GM19193 (cell line): ENCODE results near the gene DHRS3.

Experiments
- POLR2A ChIP-seq: IDR thresholded peaks from 4 replicates; pipeline ENCODE4 v1.6.1; 2011; ENCODE audit not compliant: insufficient read depth, insufficient read length; ENCODE audit errors: extremely low read depth

The DHRS3 gene

DNA sequence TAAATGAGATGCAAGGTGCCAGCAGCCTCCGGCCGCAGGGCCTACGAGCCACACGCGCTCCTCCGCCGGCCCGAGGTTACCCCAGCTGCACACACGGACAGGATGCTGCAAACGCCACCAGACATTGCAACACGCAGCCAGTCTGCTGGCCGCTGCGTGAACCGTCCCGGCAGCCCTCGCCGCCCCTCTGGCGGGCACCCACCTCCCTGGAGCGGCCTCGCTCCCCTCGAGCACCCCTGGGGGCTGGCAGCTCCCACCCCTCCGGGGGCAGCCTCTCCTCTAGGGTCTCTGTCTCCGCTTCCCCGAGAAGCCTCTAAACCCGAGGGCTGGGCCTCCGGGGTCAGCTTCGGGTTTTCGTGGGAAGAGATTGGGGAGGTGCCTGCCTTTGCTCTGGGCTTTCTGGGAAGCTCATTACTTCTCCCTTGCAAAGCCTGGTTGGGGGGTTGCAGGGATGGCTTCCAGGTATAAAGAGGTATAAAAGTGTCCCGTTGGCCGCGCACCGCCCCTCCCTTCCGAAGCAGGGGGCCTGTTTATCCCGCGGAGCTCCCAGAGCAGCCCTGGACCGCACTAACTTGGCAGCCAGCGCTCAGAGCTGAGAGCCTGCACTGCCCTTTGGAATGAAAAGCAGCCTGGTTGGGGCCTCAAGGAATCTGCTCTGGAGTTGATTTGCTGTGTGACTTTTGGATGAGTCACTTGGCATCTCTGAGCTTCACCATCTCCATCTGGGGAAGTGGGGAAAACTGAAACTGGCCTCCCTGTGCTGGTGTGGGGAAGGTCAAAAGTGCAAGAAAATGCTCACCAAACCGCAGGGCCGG is 21.8 kb downstream of the DHRS3 start:
- no peak for TF ChIP-seq POLR2A

DNA sequence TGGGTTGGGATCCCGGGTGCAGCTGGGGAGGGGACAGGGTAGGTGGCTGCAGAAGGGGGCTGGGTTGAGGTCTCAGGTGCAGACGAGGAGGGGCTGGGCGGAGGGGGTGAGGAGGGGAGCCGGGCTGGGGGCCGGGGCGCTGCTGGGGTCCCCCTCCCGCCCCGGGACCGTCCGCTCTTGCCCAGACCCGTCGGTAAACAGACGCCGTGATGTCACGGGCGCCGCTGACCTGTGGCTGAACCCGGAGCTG is 22.3 kb downstream of the DHRS3 start:
- TF ChIP-seq POLR2A, result no peak

DNA sequence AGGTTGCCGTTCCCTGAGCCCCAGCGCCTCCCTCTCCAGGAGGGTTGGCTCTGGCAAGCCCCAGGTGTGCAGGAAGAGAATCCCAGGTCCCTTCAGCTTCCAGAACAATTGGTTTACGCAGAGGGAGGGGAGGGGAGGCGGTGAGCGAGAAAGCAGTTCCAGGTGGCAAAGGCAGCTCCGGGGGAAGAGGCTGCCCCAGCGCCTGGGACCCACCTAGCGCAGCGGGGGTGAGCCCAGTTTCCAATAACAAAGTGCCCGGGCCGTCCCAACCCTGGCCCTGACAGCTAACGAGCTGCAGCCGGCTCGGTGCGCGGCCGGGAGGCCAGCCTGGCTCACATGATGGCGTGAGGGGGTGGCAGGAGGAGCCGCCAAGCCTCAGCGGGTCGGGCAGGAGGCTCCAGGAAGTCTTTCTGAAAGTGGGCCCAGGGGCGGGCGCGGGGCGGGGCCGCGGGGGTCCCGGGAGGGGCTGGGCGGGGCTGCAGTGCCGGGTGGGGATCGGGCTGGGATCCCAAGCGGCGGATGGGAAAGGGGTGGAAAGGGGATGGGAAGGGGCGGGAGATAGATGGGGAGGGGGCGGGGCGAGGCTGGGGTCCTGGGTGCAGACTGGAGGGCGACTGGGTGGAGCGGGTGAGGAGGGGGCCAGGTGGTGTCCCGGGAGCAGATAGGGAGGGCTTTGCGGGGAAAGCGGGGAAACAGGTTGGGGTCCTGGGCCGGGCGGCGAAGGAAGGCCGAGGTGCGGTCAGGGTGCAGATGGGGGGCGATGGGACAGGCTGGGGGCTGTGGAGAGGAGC is 22.8 kb downstream of the DHRS3 start:
- TF ChIP-seq POLR2A, result no peak

DNA sequence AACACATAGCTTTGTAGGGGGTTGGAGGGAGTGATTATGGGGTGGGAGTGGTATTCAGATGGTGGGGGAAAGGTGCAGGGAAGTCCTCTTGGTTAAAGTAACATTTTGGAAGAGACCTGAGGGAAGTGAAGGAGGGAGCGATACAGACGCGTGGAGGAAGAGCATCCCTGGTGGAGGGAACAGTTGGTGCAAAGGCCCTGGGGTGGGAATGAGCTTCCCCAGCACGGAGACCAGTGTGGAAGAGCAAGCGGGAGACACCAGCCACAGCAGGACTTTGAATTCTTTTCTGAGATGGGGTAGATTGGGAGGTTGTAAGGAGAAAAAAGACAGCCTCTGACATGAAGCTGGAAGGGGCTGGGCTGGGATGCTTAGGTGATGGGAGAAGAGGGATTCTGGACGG is 23.5 kb downstream of the DHRS3 start:
- no peak for TF ChIP-seq POLR2A

DNA sequence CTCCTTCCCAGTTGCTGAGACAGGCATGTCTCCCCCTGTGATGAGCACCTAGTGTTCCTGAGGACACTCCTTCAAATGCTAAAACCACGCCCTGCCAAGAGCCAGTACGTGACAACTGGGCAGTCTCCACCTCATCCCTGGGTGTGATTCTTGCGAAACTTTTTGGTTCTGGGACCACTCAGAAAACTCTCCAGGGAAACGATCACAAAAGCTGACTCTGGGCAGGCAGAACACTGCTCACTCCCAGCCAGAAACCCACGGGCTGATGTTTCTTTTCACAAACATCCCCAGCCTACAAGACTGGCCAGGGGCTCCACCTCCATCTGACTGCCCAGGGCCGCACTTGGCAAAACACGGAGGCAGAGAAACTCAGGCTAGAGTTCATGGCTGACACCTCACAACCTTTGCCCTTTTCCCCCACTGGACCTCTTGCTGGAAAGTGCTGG is 24.4 kb downstream of the DHRS3 start:
- TF ChIP-seq POLR2A, result no peak

DNA sequence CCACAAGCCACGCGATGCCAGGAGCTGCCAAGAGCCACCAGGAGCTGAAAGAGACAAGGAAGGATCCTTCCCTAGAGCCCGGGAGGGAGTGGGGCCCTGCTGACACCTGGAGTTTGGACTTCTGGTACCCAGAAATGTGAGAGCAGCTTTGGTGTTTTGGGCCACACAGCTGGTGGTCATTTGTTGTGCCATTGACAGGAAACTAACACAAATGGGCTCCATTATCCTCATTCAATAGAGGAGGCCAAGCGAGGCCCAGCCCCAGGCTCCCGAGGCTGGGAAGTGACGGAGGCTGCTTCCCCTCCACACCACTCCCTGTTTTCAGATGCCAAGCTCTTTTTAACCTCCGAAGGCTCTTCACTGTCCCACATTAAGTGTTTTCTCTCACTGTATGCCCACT is 25.5 kb downstream of the DHRS3 start:
- no peak for TF ChIP-seq POLR2A

DNA sequence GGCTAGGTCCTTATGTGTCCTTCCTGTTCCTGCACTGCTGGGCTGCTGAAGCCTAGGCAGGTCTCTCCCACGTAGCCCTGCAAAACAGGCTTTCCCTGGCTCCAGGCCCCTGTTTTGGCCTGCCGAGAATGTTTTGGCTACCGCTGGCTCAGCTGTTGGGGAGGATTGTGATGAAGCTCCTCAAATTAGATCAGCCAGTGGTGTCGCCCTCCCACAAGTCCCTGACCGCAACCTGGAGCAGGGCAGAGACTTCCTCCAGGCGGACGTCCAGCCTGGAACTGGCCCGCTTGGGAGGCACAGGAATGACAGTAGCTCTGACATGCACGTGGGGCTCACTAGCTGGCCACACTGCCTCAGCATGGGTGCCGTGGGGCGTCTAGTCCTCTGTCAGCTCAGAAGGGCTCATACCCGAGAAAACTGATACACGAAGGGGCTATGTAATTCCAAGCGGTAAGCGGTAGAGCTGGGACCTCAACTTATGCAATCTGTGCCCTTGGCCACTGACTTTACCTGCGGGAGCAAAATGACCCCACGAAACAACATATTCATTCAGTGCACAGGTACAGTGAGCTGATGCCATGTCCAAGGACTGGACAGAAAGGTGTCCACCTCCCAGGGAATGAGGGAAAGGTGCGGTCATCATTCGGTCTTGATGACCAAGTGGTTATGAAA is 26.6 kb downstream of the DHRS3 start:
- no peak for TF ChIP-seq POLR2A

DNA sequence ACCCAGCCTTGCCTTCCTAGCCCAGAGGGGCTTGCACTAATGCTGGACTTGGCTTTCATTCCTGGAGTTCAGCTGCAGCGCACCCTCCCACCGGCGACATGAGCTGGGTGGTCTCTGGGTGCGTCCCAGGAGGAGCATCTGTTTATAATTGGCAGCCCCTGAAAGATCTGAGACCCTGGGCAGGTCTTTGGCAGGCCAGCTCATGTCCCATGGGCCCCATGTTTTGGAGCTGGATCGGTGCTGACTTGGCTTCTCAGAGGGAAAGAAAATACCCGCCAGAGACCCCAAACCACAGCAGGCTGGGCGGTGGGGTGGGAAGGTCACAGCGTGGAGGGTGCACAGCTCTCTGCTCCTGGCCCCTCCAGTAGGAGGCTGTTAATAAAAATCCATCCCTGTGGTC is 29.3 kb downstream of the DHRS3 start:
- no peak for TF ChIP-seq POLR2A

DNA sequence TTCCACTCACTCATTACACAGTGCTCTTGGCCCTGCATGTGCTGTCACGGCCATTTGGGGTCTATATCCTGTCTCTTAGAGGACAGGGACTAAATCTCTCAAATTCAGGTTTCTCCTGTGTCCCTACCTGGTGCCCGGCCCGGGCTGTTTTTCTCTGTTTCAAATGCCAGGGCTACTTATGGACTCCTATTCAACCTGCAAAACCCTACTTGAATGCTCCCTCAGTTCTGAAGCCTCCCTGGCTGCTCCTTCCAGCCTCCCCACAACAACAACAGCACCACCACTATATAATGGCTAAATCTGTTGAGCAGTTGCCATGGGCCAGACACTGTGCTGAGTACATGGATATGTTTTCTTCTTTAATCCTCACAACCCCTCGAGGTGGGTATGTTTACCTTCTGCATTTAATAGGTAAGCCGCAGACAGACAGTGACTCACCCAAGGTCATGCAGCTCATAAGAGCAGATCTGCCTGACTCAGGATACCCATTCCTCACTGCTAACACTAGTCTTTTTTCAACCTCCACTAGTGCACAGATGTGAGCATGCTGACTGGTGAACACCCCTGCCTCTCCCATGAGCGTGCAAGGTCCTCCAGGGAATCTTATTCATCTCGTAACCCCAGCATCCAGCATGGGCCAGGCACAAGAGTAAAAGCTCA is 29.9 kb downstream of the DHRS3 start:
- TF ChIP-seq POLR2A, result no peak

DNA sequence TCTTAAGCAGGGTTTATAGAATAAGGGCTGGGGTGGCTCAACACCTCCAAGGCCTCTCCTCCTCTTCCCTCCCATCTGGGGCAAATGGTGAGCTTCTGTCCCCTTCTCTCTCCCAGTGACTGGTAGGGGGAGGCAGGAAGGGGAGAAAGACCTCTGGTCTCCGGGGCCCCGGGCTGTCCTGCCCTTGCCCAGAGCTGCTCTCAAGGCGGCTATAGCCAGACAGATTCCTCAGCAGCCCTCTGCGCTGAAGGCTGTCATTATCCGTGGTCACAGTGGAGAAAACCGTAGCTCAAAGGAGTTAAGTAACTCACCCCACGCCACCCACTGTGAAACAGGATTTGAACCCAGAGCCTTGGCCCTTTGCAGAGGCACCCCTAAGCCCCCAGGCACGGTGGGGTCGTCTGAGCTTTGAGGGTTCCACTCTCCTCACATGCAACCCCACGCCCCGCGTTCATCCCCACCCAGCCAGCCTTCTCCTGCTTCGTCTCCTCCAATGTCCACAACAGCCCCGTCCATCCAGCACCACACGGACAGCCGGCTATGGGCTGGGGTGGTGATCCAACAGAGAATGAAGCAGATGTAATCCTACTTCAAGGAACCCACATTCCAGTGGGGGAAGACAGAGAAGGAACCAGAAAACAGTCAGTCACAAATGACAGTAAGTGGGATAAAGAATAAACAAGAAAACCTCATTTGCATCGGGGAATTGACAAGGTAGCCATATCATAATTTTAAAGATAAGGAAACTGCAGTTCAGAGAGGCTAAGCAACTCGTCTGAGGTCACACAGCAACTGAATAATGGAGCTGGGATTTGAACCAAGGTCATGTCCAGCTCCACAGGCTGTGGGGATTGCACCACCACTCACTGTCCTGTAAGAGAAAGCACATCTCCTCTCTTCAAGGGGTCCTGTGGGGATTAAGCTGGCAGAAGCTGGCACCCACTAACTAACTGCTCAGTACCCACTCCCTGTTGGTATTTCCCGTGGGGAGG is 31.8 kb downstream of the DHRS3 start:
- no peak for TF ChIP-seq POLR2A

DNA sequence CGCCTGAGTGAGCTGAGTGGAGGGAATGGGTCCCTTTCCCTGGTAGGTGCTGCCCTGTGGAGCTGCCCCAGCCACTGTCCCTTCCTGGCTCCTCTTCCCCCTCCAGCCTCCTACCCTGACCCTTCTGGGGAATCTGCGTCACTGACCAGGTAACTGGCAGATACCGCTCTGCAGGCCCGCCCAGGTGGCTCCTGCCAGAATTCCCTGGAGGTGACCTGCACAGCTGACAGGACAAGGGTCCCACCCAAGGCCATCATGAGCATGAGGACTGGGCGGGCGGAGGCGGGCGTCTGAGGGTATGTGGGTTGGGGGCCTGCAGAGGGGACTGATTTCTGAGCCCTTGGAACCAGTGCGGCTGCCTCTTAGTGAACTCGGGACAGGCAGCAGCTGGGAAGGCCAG is 32.5 kb downstream of the DHRS3 start:
- no peak for TF ChIP-seq POLR2A

DNA sequence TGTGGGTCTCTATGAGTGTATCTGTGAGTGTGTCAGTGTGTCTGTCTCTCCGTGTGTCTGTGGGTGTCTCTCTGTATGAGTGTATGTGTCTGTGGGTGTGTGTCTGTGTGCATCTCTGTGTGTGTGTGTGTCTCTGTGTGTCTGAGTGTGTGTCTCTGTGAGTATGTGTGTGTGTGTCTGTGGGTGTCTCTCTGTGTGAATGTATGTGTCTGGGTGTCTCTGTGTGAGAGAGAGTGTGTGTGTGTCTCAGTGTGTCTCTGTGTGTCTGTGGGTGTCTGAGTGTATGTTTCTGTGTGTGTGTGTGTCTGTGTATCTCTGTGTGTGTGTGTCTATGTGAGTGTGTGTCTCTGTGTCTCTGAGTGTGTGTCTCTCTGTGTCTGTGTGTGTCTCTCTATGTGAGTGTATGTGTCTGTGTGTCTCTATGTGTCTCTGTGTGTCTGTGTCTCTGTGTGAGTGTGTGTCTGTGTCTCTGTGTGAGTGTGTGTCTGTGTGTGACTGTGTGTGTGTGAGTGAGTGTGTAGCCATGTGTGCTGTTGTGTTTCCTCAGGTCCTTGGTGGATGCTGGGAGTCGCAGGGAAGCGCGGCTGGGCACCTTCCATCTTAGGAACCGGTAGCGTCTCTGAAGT is 33.0 kb downstream of the DHRS3 start:
- TF ChIP-seq POLR2A, result no peak

DNA sequence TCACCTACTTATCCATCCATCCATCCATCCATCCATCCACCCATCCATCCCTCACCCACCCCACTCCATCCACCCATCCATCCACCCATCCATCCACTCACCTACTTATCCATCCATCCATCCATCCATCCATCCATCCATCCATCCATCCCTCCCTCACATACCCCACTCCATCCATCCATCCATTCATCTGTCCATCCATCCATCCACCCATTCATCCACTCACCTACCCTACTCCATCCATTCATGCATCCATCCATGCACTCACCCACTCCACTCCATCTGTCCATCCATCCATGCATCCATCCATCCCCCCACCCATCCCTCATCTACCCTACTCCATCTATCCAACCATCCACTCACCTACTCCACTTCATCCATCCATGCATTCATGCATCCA is 34.5 kb downstream of the DHRS3 start:
- TF ChIP-seq POLR2A, result no peak

DNA sequence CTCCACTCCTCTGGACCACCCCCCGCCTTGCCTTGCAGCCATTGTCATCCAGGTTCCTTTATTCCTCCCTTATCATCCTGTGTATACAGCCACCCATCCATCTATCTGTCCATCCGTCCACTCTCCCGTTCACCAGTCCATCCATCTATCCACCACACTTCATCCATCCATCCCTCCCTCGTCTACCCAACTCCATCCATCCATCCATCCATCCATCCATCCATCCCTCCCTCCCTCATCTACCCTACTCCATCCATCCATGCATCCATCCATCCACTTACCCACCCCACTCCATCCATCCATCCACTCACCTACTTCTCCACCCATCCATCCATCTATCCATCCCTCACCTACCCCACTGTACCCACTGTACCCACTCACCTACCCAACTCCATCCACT is 35.4 kb downstream of the DHRS3 start:
- TF ChIP-seq POLR2A, result no peak
